Nephron (organoid): ENCODE data around the gene KRT72.

Source experiments
- H3K27ac Mint-ChIP-seq, 3 experiments: 2 replicates each; pipeline ENCODE4 v1.8.0; 2020; ENCODE audit warnings: mixed read lengths in 3 of 3, mild to moderate bottlenecking in 2 of 3, moderate library complexity in 1 of 3
- H3K27me3 Mint-ChIP-seq: 2 replicates; pipeline ENCODE4 v1.8.0; 2021; ENCODE audit warnings: low read depth, mild to moderate bottlenecking, moderate library complexity, mixed read lengths
- H3K36me3 Mint-ChIP-seq: 2 replicates; pipeline ENCODE4 v1.8.0; 2020; ENCODE audit warnings: low read depth, mixed read lengths
- H3K4me1 Mint-ChIP-seq: 2 replicates; pipeline ENCODE4 v1.8.0; 2020; ENCODE audit warnings: mixed read lengths
- H3K4me3 Mint-ChIP-seq, 3 experiments: 2 replicates each; pipeline ENCODE4 v1.8.0; 2020; ENCODE audit warnings: mild to moderate bottlenecking in 3 of 3, mixed read lengths in 3 of 3, moderate library complexity in 2 of 3
- H3K9me3 Mint-ChIP-seq: 2 replicates; pipeline ENCODE4 v1.8.0; 2020; ENCODE audit warnings: mixed read lengths
- CTCF ChIP-seq, 3 experiments: fragments of 200-600 bp; sonication (generic); IDR thresholded peaks; one replicate each; pipeline ENCODE4 v1.5.0; 2021; ENCODE audit warnings: antibody characterized with exemption in 3 of 3; ENCODE audit not compliant: unreplicated experiment in 3 of 3

Gene KRT72

GRCh38 chr12:52607314-52607713 lies 6.1 kb upstream of the KRT72 start:
- no peaks in the 10 kb centered on the region for H3K9me3 Mint-ChIP-seq
- peaks cover 58% of the 10 kb centered on the region for H3K27me3 Mint-ChIP-seq
- H3K4me1 Mint-ChIP-seq: no peaks in the 10 kb centered on the region
- no peak for TF ChIP-seq CTCF (IDR thresholded peaks at IDR 0.05; ENCODE audit: unreplicated experiment in 3 of 3)
- H3K4me3 Mint-ChIP-seq: no peak overlapping the region
- H3K27ac Mint-ChIP-seq: no peak overlapping the region
- no peaks in the 10 kb centered on the region for H3K36me3 Mint-ChIP-seq

- TF ChIP-seq CTCF (IDR thresholded peaks at IDR 0.05; ENCODE audit: unreplicated experiment in 3 of 3): no peak
- Mint-ChIP-seq H3K27ac (no peak overlapping the region), H3K36me3 (no peaks in the 10 kb centered on the region), H3K4me1 (no peaks in the 10 kb centered on the region), H3K9me3 (no peaks in the 10 kb centered on the region), H3K27me3 (peaks cover 59% of the 10 kb centered on the region), H3K4me3 (no peak overlapping the region)
Measured at GRCh38 chr12:52606581-52607218, 5.4 kb upstream of the KRT72 start.

- H3K9me3 Mint-ChIP-seq: no peaks in the 10 kb centered on the region
- H3K27me3 Mint-ChIP-seq: peaks cover 55% of the 10 kb centered on the region
Measured at GRCh38 chr12:52606096-52606495, 4.8 kb upstream of the KRT72 start.

GRCh38 chr12:52605542-52605941 lies 4.3 kb upstream of the KRT72 start:
- Mint-ChIP-seq H3K27ac (no peak overlapping the region), H3K9me3 (no peaks in the 10 kb centered on the region), H3K36me3 (no peaks in the 10 kb centered on the region), H3K27me3 (peaks cover 49% of the 10 kb centered on the region), H3K4me1 (no peaks in the 10 kb centered on the region), H3K4me3 (no peak overlapping the region)
- no peak for TF ChIP-seq CTCF (IDR thresholded peaks at IDR 0.05; ENCODE audit: unreplicated experiment in 3 of 3)

More at GRCh38 chr12:52606096-52606495, 4.8 kb upstream of the KRT72 start:
- Mint-ChIP-seq H3K4me3 (no peak overlapping the region), H3K27ac (no peak overlapping the region), H3K36me3 (no peaks in the 10 kb centered on the region), H3K4me1 (no peaks in the 10 kb centered on the region)
- no peak for TF ChIP-seq CTCF (IDR thresholded peaks at IDR 0.05; ENCODE audit: unreplicated experiment in 3 of 3)

GRCh38 chr12:52604859-52605258 lies 3.6 kb upstream of the KRT72 start:
- H3K36me3 Mint-ChIP-seq: no peaks in the 10 kb centered on the region
- TF ChIP-seq CTCF (IDR thresholded peaks at IDR 0.05; ENCODE audit: unreplicated experiment in 3 of 3): no peak
- no peaks in the 10 kb centered on the region for H3K9me3 Mint-ChIP-seq
- no peak overlapping the region for H3K27ac Mint-ChIP-seq
- peaks cover 48% of the 10 kb centered on the region for H3K27me3 Mint-ChIP-seq
- no peak overlapping the region for H3K4me3 Mint-ChIP-seq
- H3K4me1 Mint-ChIP-seq: no peaks in the 10 kb centered on the region

- peaks cover 43% of the 10 kb centered on the region for H3K27me3 Mint-ChIP-seq
- no peaks in the 10 kb centered on the region for H3K9me3 Mint-ChIP-seq
- H3K4me1 Mint-ChIP-seq: no peaks in the 10 kb centered on the region
- no peaks in the 10 kb centered on the region for H3K36me3 Mint-ChIP-seq
- H3K27ac Mint-ChIP-seq: no peak overlapping the region
- no peak for TF ChIP-seq CTCF (IDR thresholded peaks at IDR 0.05; ENCODE audit: unreplicated experiment in 3 of 3)
- no peak overlapping the region for H3K4me3 Mint-ChIP-seq
Measured at GRCh38 chr12:52603314-52603713, 2.1 kb upstream of the KRT72 start.
